Loucy (cell line): ENCODE results near the gene CD4.

Experiments used
- H2AFZ ChIP-seq: fragments of 200-600 bp; sonication (generic); 2 replicates; pipeline ENCODE4 v1.6.0; 2016; ENCODE audit warnings: antibody characterized with exemption, mild to moderate bottlenecking, low read length, moderate library complexity
- H3F3A ChIP-seq: fragments of 200-600 bp; 2 replicates; pipeline ENCODE4 v1.6.0; 2016; ENCODE audit warnings: antibody characterized with exemption, low read depth, mild to moderate bottlenecking
- H3K27me3 ChIP-seq: fragments of 200-600 bp; sonication (generic); 2 replicates; pipeline ENCODE4 v1.6.1; 2014; ENCODE audit warnings: low read length, mild to moderate bottlenecking; ENCODE audit not compliant: insufficient read depth, poor library complexity, severe bottlenecking
- H3K36me3 ChIP-seq: fragments of 200-600 bp; sonication (generic); 2 replicates; pipeline ENCODE4 v1.6.1; 2016; ENCODE audit warnings: low read length; ENCODE audit not compliant: insufficient read depth
- H3K4me1 ChIP-seq: fragments of 200-600 bp; sonication (generic); 2 replicates; pipeline ENCODE4 v1.5.1; 2014; ENCODE audit warnings: low read length, mild to moderate bottlenecking; ENCODE audit not compliant: insufficient read depth, poor library complexity, severe bottlenecking
- H3K4me2 ChIP-seq: fragments of 200-600 bp; sonication (generic); 2 replicates; pipeline ENCODE4 v1.6.0; 2014; ENCODE audit warnings: antibody characterized with exemption, low read length, low read depth, mild to moderate bottlenecking; ENCODE audit not compliant: poor library complexity, severe bottlenecking
- H3K4me3 ChIP-seq: fragments of 200-600 bp; sonication (generic); 2 replicates; pipeline ENCODE4 v1.5.1; 2014; ENCODE audit warnings: low read length, mild to moderate bottlenecking, mixed read lengths; ENCODE audit not compliant: poor library complexity, severe bottlenecking
- H3K79me2 ChIP-seq: fragments of 200-600 bp; sonication (generic); 2 replicates; pipeline ENCODE4 v1.6.1; 2014; ENCODE audit warnings: low read length; ENCODE audit not compliant: insufficient read depth
- H3K9ac ChIP-seq: fragments of 200-600 bp; sonication (generic); 2 replicates; pipeline ENCODE4 v1.6.0; 2014; ENCODE audit warnings: mild to moderate bottlenecking, low read depth, low read length, moderate library complexity; ENCODE audit not compliant: poor library complexity, severe bottlenecking
- H3K9me2 ChIP-seq: fragments of 200-600 bp; sonication (generic); replicated peaks from 2 replicates; pipeline ENCODE4 v1.6.1; 2016; ENCODE audit warnings: low read depth, low read length, mixed read lengths
- H3K9me3 ChIP-seq: fragments of 200-600 bp; sonication (generic); 2 replicates; pipeline ENCODE4 v1.6.1; 2014; ENCODE audit warnings: mild to moderate bottlenecking, antibody characterized with exemption, low read length, low read depth; ENCODE audit not compliant: insufficient read depth
- H4K20me1 ChIP-seq: fragments of 200-600 bp; sonication (generic); 2 replicates; pipeline ENCODE4 v1.6.0; 2014; ENCODE audit warnings: antibody characterized with exemption, low read length, mild to moderate bottlenecking; ENCODE audit not compliant: insufficient read depth, poor library complexity, severe bottlenecking
- CTCF ChIP-seq: fragments of 200-600 bp; sonication (generic); conservative IDR thresholded peaks from 2 replicates; pipeline ENCODE4 v1.5.1; 2014; ENCODE audit warnings: mild to moderate bottlenecking, antibody characterized with exemption, low read length
- EZH2phosphoT487 ChIP-seq: fragments of 200-600 bp; IDR thresholded peaks from 2 replicates; pipeline ENCODE4 v1.6.1; 2018; ENCODE audit warnings: antibody characterized with exemption, mild to moderate bottlenecking, moderate library complexity, borderline replicate concordance

Gene CD4

GRCh38 chr12:6846316-6846869 is 57.1 kb downstream of the CD4 start:
- Histone ChIP-seq H3K9ac (no peak overlapping the region), H4K20me1 (peaks cover 4% of the 10 kb centered on the region), H3K4me2 (no peak overlapping the region), H3K9me2 (no peaks in the 10 kb centered on the region), H3K9me3 (no peaks in the 10 kb centered on the region), H3K79me2 (peaks cover 39% of the 10 kb centered on the region), H3K4me3 (no peak overlapping the region), H3K36me3 (peaks cover 36% of the 10 kb centered on the region; the same call in 1 of the 2 replicates), H3K4me1 (peaks cover 31% of the 10 kb centered on the region), H2AFZ (no peak overlapping the region), H3K27me3 (no peaks in the 10 kb centered on the region), H3F3A (peaks cover 1% of the 10 kb centered on the region)
- TF ChIP-seq CTCF (no peak), EZH2phosphoT487 (no peak)

- no peak overlapping the region for H3K4me2 ChIP-seq
- H2AFZ ChIP-seq = no peak overlapping the region
- H3F3A ChIP-seq = peaks cover 4% of the 10 kb centered on the region
- H3K4me1 ChIP-seq = peaks cover 31% of the 10 kb centered on the region
- H3K27me3 ChIP-seq = no peaks in the 10 kb centered on the region
- peaks cover 39% of the 10 kb centered on the region for H3K79me2 ChIP-seq
- H3K9me2 ChIP-seq = no peaks in the 10 kb centered on the region
- H4K20me1 ChIP-seq = peaks cover 4% of the 10 kb centered on the region
- H3K4me3 ChIP-seq = no peak overlapping the region
- H3K9ac ChIP-seq = no peak overlapping the region
- no peaks in the 10 kb centered on the region for H3K9me3 ChIP-seq
- TF ChIP-seq CTCF = no peak
- TF ChIP-seq EZH2phosphoT487 = no peak
- peaks cover 36% of the 10 kb centered on the region; the same call in 1 of the 2 replicates for H3K36me3 ChIP-seq
Measured at GRCh38 chr12:6847676-6848075, 58.3 kb downstream of the CD4 start.

- H3K36me3 ChIP-seq = peaks cover 36% of the 10 kb centered on the region; the same call in 1 of the 2 replicates
- peak overlapping the region; percentile 82 for H3K4me3 ChIP-seq
- peaks cover 42% of the 10 kb centered on the region for H3K4me1 ChIP-seq
- H3K9ac ChIP-seq = peak overlapping the region; percentile 95
- no peak for TF ChIP-seq EZH2phosphoT487
- TF ChIP-seq CTCF = no peak
- H3K27me3 ChIP-seq = no peaks in the 10 kb centered on the region
- H2AFZ ChIP-seq = no peak overlapping the region
- H3K4me2 ChIP-seq = peak overlapping the region; percentile 90
- peaks cover 19% of the 10 kb centered on the region for H4K20me1 ChIP-seq
- no peaks in the 10 kb centered on the region for H3K9me2 ChIP-seq
- peaks cover 55% of the 10 kb centered on the region for H3K79me2 ChIP-seq
- H3F3A ChIP-seq = peaks cover 4% of the 10 kb centered on the region
- no peaks in the 10 kb centered on the region for H3K9me3 ChIP-seq
Measured at GRCh38 chr12:6849427-6849826, 60.1 kb downstream of the CD4 start.
